Measurements from ENCODE around the gene PAMR1. TPM values are rescaled to one million over a fixed set of nuclear protein-coding genes. Genes with fewer than 3 reads are reported as not detected.

Gene PAMR1
- total and polyA plus RNA-seq, 10 of the 15 experiments (the other 5 are each of a cell fraction or from before 2014, with no cell fraction given) = 0.04 TPM; not detected in 9

GRCh38 chr11:35388061-35388460 is 137.4 kb downstream of the PAMR1 start (continued):
- TF ChIP-seq E4F1 (IDR thresholded peaks at IDR 0.05; ENCODE audit: borderline replicate concordance, partially characterized antibody) = no peak

- H3K4me3 ChIP-seq = no peak overlapping the region
- no peak overlapping the region for H3K9ac ChIP-seq (ENCODE audit: control insufficient read depth, insufficient read depth, low read length)
- no peaks in the 10 kb centered on the region for H4K20me1 ChIP-seq (ENCODE audit: control insufficient read depth, insufficient read depth)
- no peak overlapping the region for H3K4me2 ChIP-seq (ENCODE audit: control insufficient read depth, insufficient read depth)
- ChIA-PET SMC1A (ENCODE audit: uncharacterized antibody, unreplicated experiment) (interaction anchor here (1.1 to 2.0 kb wide), 8 partner anchors 10 to 453 kb away, joined by 3 to 5 read pairs (median 4); no protein-coding TSS in a partner anchor), POLR2A (no interaction called here), RAD21 (ENCODE audit: unreplicated experiment) (interaction anchor here (1.0 to 1.3 kb wide), 3 partner anchors 31 to 74 kb away, joined by 3 read pairs; no protein-coding TSS in a partner anchor), CTCF (interaction anchor here (1.0 to 1.7 kb wide), 4 partner anchors 461 to 875 kb away, joined by 3 to 4 read pairs (median 3); no protein-coding TSS in a partner anchor)
- ATAC-seq = no peak
- H3K27me3 ChIP-seq (replicated peaks in 1 of 2; ENCODE audit: control insufficient read depth in 2 of 2, insufficient read depth in 2 of 2, low read length in 1 of 2) = no peaks in the 10 kb centered on the region
- no peaks in the 10 kb centered on the region for H3K36me3 ChIP-seq (ENCODE audit: control insufficient read depth in 2 of 2, insufficient read depth in 2 of 2, low read length in 1 of 2)
- no peak overlapping the region for H3K27ac ChIP-seq (ENCODE audit: control insufficient read depth, insufficient read depth)
- no peaks in the 10 kb centered on the region for H3K79me2 ChIP-seq (ENCODE audit: control insufficient read depth, insufficient read depth, low read length)
- FAIRE-seq = no peak
- 53% methylated on average over 4 of the region's 4 CpGs for WGBS (ENCODE audit: insufficient coverage, insufficient replicate concordance, low lambda C conversion rate, missing lambda C conversion rate)
- in situ Hi-C loops (cut with MboI) = no loop called here
- BruUV-seq (replicated peaks) = no TSS peak
- peaks cover 22% of the 10 kb centered on the region for H3K4me1 ChIP-seq (ENCODE audit: control insufficient read depth, insufficient read depth, low read length)
- TF ChIP-seq SREBF2 (IDR thresholded peaks at IDR 0.05; ENCODE audit: low read length) (no peak), BMI1 (IDR thresholded peaks at IDR 0.05; ENCODE audit: borderline replicate concordance) (peak; percentile 85)
- H2AFZ ChIP-seq (ENCODE audit: control insufficient read depth, low read depth, low read length) = no peak overlapping the region
- intact Hi-C loops (cut with micrococcal nuclease; ENCODE audit: unreplicated experiment) = no loop called here
- no peaks in the 10 kb centered on the region; the same call in 2 of the 3 replicates for H3K9me3 ChIP-seq (replicated peaks; ENCODE audit: control insufficient read depth, insufficient read depth, low read length)
- no peak for DNase-seq (ENCODE audit: low read depth, low spot score)
These were observed 138.1 kb downstream of the PAMR1 start for GRCh38 chr11:35387111-35387982.
